GM18520 (cell line): ENCODE data around the gene PHTF1.
"Not testable (repeated sequence)": the region's sequence is repeated elsewhere in the genome, so short reads cannot be mapped to it uniquely, and the experiment has no call there.

ENCODE experiments used
- ATAC-seq: cut with Tn5 transposase; IDR thresholded peaks from one replicate; pipeline ENCODE4 v1.9.1; 2021; ENCODE audit not compliant: unreplicated experiment

The PHTF1 gene

GRCh38 chr1:113779542-113779941 lies 20.3 kb upstream of the PHTF1 start:
- ATAC-seq: no peak

- no peak for ATAC-seq
These were observed 18.3 kb upstream of the PHTF1 start for GRCh38 chr1:113777561-113777960.

GRCh38 chr1:113770031-113770430 lies 10.7 kb upstream of the PHTF1 start:
- ATAC-seq: no peak

- ATAC-seq: no peak
These were observed 10.3 kb upstream of the PHTF1 start for GRCh38 chr1:113769601-113769970.

- ATAC-seq: no peak
These were observed 9.8 kb upstream of the PHTF1 start for GRCh38 chr1:113768916-113769600.

GRCh38 chr1:113765306-113766230 lies 6.3 kb upstream of the PHTF1 start:
- no peak for ATAC-seq

- no peak for ATAC-seq
These were observed 4.4 kb upstream of the PHTF1 start for GRCh38 chr1:113763661-113764060.

- no peak for ATAC-seq
These were observed 2.7 kb upstream of the PHTF1 start for GRCh38 chr1:113761937-113762336.

GRCh38 chr1:113760102-113761080 lies 1.1 kb upstream of the PHTF1 start:
- no peak for ATAC-seq

GRCh38 chr1:113758631-113759332 lies 504 bp downstream of the PHTF1 start:
- ATAC-seq: peak; percentile 45

- no peak for ATAC-seq
These were observed 2.8 kb downstream of the PHTF1 start for GRCh38 chr1:113756461-113756860.

- not testable (repeated sequence) for ATAC-seq
These were observed 6.0 kb downstream of the PHTF1 start for GRCh38 chr1:113753333-113753732.

- no peak for ATAC-seq
These were observed 7.8 kb downstream of the PHTF1 start for GRCh38 chr1:113751516-113751915.

GRCh38 chr1:113751114-113751513 lies 8.2 kb downstream of the PHTF1 start:
- no peak for ATAC-seq

- ATAC-seq: no peak
These were observed 9.9 kb downstream of the PHTF1 start for GRCh38 chr1:113749402-113749801.

GRCh38 chr1:113747376-113747775 lies 11.9 kb downstream of the PHTF1 start:
- ATAC-seq: no peak

GRCh38 chr1:113745425-113745824 lies 13.9 kb downstream of the PHTF1 start:
- no peak for ATAC-seq

- no peak for ATAC-seq
These were observed 15.2 kb downstream of the PHTF1 start for GRCh38 chr1:113744114-113744513.

- ATAC-seq: no peak
These were observed 16.8 kb downstream of the PHTF1 start for GRCh38 chr1:113742515-113742914.

GRCh38 chr1:113734357-113735055 lies 24.8 kb downstream of the PHTF1 start:
- ATAC-seq: no peak
